GM10248 (cell line): ENCODE measurements around the gene NT5DC4.

Experiments used
- CTCF ChIA-PET: fragments of 300-600 bp; sonication (Branson Sonifier 250); formaldehyde crosslinking; extraction: SDS; loops from one replicate; lab custom pipeline; 2021; ENCODE audit warnings: antibody characterized with exemption; lab: Yijun Ruan, JAX
- POLR2A ChIA-PET: fragments of 350-650 bp; sonication (Branson Sonifier 250); formaldehyde crosslinking; extraction: SDS; loops from one replicate; lab custom pipeline; 2020; ENCODE audit warnings: antibody characterized with exemption; lab: Yijun Ruan, JAX
- DNase-seq: peaks from one replicate; pipeline ENCODE4 v3.0.0; 2012; ENCODE audit errors: extremely low spot score
- CTCF ChIP-seq: IDR thresholded peaks from 2 replicates; pipeline ENCODE4 v1.5.1; 2012; ENCODE audit warnings: mild to moderate bottlenecking, low read depth; ENCODE audit errors: extremely low read depth, missing control alignments, control extremely low read depth

Gene NT5DC4

GRCh38 chr2:112772911-112773475 lies 52.2 kb downstream of the NT5DC4 start:
- ChIA-PET CTCF (interaction anchor here (1.1 to 2.5 kb wide), 7 partner anchors 14 to 169 kb away, joined by 3 to 13 read pairs (median 4); no protein-coding TSS in a partner anchor), POLR2A (interaction anchor here (0.6 kb wide), 1 partner anchor 16 kb away, joined by 3 read pairs; no protein-coding TSS in a partner anchor)
- DNase-seq = no peak
- no peak for TF ChIP-seq CTCF

- POLR2A ChIA-PET = no interaction called here
- CTCF ChIA-PET = interaction anchor here (0.8 to 2.5 kb wide), 7 partner anchors 14 to 186 kb away, joined by 3 to 13 read pairs (median 3); no protein-coding TSS in a partner anchor
- TF ChIP-seq CTCF = no peak
- no peak for DNase-seq
Measured at GRCh38 chr2:112773556-112773955, 52.7 kb downstream of the NT5DC4 start.

- CTCF ChIA-PET = interaction anchor here (1.3 to 2.5 kb wide), 3 partner anchors 13 to 111 kb away, joined by 3 to 13 read pairs (median 4); no protein-coding TSS in a partner anchor
- POLR2A ChIA-PET = no interaction called here
- DNase-seq = no peak
- TF ChIP-seq CTCF = no peak
Measured at GRCh38 chr2:112774536-112775285, 53.9 kb downstream of the NT5DC4 start.

GRCh38 chr2:112776113-112776512 lies 55.3 kb downstream of the NT5DC4 start:
- CTCF ChIA-PET = interaction anchor here (0.6 to 1.0 kb wide), 2 partner anchors 16 to 27 kb away, joined by 3 read pairs; no protein-coding TSS in a partner anchor
- TF ChIP-seq CTCF = no peak
- DNase-seq = no peak
- POLR2A ChIA-PET = no interaction called here

GRCh38 chr2:112777036-112777435 lies 56.2 kb downstream of the NT5DC4 start:
- POLR2A ChIA-PET = no interaction called here

More at GRCh38 chr2:112777036-112777435, 56.2 kb downstream of the NT5DC4 start:
- DNase-seq = no peak
- CTCF ChIA-PET = interaction anchor here (1.3 kb wide), 1 partner anchor 12 kb away, joined by 3 read pairs; no protein-coding TSS in a partner anchor
- no peak for TF ChIP-seq CTCF
